H9 (cell line): Measurements from ENCODE around the gene CCDC3. TPM values are rescaled to one million over a fixed set of nuclear protein-coding genes. Genes with fewer than 3 reads are reported as not detected.

Experiments
- DNase-seq: peaks from one replicate; pipeline ENCODE4 v3.0.0-alpha.2; 2017
- H2AFZ ChIP-seq: one replicate; pipeline ENCODE4 v1.6.1; 2013; ENCODE audit warnings: mild to moderate bottlenecking, low read length, control low read depth, moderate library complexity
- H2AK5ac ChIP-seq: 2 replicates; pipeline ENCODE4 v1.6.1; 2013; ENCODE audit warnings: low read length, control low read depth, mixed read lengths; ENCODE audit not compliant: insufficient read length
- H2BK120ac ChIP-seq: one replicate; pipeline ENCODE4 v1.6.1; 2013; ENCODE audit warnings: low read depth, mild to moderate bottlenecking, low read length, control low read depth, inconsistent platforms; ENCODE audit not compliant: poor library complexity, severe bottlenecking
- H2BK12ac ChIP-seq: 2 replicates; pipeline ENCODE4 v1.6.1; 2013; ENCODE audit warnings: low read length, control low read depth, mixed read lengths, low read depth; ENCODE audit not compliant: insufficient read length
- H2BK15ac ChIP-seq: 2 replicates; pipeline ENCODE4 v1.6.1; 2013; ENCODE audit warnings: low read depth, low read length, control low read depth
- H2BK20ac ChIP-seq: one replicate; pipeline ENCODE4 v1.6.1; 2013; ENCODE audit warnings: low read depth, mild to moderate bottlenecking, low read length, control low read depth, inconsistent platforms; ENCODE audit not compliant: poor library complexity, severe bottlenecking
- H2BK5ac ChIP-seq: 2 replicates; pipeline ENCODE4 v1.6.1; 2013; ENCODE audit warnings: low read length, control low read depth, mixed read lengths; ENCODE audit not compliant: insufficient read length
- H3K14ac ChIP-seq: 2 replicates; pipeline ENCODE4 v1.6.1; 2013; ENCODE audit warnings: low read length, control low read depth; ENCODE audit not compliant: insufficient read depth
- H3K18ac ChIP-seq: 2 replicates; pipeline ENCODE4 v1.6.1; 2013; ENCODE audit warnings: low read depth, mild to moderate bottlenecking, mixed read lengths, low read length, control low read depth; ENCODE audit not compliant: insufficient read length
- H3K23ac ChIP-seq: 2 replicates; pipeline ENCODE4 v1.6.1; 2013; ENCODE audit warnings: low read length, control low read depth, mixed read lengths, low read depth; ENCODE audit not compliant: insufficient read length
- H3K23me2 ChIP-seq: 2 replicates; pipeline ENCODE4 v1.6.1; 2013; ENCODE audit warnings: low read depth, mild to moderate bottlenecking, mixed read lengths, low read length, control low read depth; ENCODE audit not compliant: insufficient read length, poor library complexity, severe bottlenecking
- H3K27ac ChIP-seq: 2 replicates; pipeline ENCODE4 v1.5.1; 2013; ENCODE audit warnings: low read length, control low read depth, mixed read lengths, low read depth; ENCODE audit not compliant: insufficient read length
- H3K27me3 ChIP-seq: 2 replicates; pipeline ENCODE4 v1.6.1; 2013; ENCODE audit warnings: low read length, control low read depth, inconsistent platforms; ENCODE audit not compliant: insufficient read depth
- H3K4ac ChIP-seq: 2 replicates; pipeline ENCODE4 v1.6.1; 2013; ENCODE audit warnings: low read depth, mild to moderate bottlenecking, control low read depth, inconsistent platforms, low read length, moderate library complexity
- H3K4me1 ChIP-seq: 2 replicates; pipeline ENCODE4 v1.6.1; 2013; ENCODE audit warnings: low read length, control low read depth, inconsistent platforms; ENCODE audit not compliant: insufficient read depth
- H3K4me2 ChIP-seq: 2 replicates; pipeline ENCODE4 v1.6.1; 2013; ENCODE audit warnings: low read length, control low read depth, mixed read lengths; ENCODE audit not compliant: insufficient read length, insufficient read depth
- H3K56ac ChIP-seq: 2 replicates; pipeline ENCODE4 v1.6.1; 2013; ENCODE audit warnings: low read depth, mild to moderate bottlenecking, mixed read lengths, low read length, control low read depth; ENCODE audit not compliant: insufficient read length
- H3K79me1 ChIP-seq: 2 replicates; pipeline ENCODE4 v1.6.1; 2013; ENCODE audit warnings: low read depth, mild to moderate bottlenecking, moderate library complexity, low read length, control low read depth, inconsistent platforms; ENCODE audit not compliant: insufficient read depth, poor library complexity, severe bottlenecking
- H3K79me2 ChIP-seq: 2 replicates; pipeline ENCODE4 v1.6.1; 2013; ENCODE audit warnings: low read length, control low read depth, inconsistent platforms; ENCODE audit not compliant: insufficient read depth
- H3K9ac ChIP-seq: 2 replicates; pipeline ENCODE4 v1.6.1; 2013; ENCODE audit warnings: low read length, control low read depth, mixed read lengths; ENCODE audit not compliant: insufficient read length; ENCODE audit errors: extremely low read depth
- H3K9me3 ChIP-seq: one replicate; pipeline ENCODE4 v1.6.1; 2013; ENCODE audit warnings: low read depth, low read length, inconsistent platforms; ENCODE audit not compliant: control insufficient read depth
- H3T11ph ChIP-seq: one replicate; pipeline ENCODE4 v1.6.1; 2013; ENCODE audit warnings: mild to moderate bottlenecking, low read length, control low read depth, inconsistent platforms
- H4K20me1 ChIP-seq: one replicate; pipeline ENCODE4 v1.6.1; 2013; ENCODE audit not compliant: control insufficient read depth, insufficient read length, insufficient read depth
- H4K5ac ChIP-seq: 2 replicates; pipeline ENCODE4 v1.6.1; 2013; ENCODE audit warnings: low read depth, mild to moderate bottlenecking, mixed read lengths, low read length, control low read depth; ENCODE audit not compliant: insufficient read length
- H4K8ac ChIP-seq: replicated peaks from 2 replicates; pipeline ENCODE4 v1.6.1; 2013; ENCODE audit warnings: low read length, control low read depth, mixed read lengths, low read depth; ENCODE audit not compliant: insufficient read length
- H4K91ac ChIP-seq: 2 replicates; pipeline ENCODE4 v1.6.1; 2013; ENCODE audit warnings: low read depth, mild to moderate bottlenecking, moderate library complexity, mixed read lengths, low read length, control low read depth; ENCODE audit not compliant: insufficient read length
- H3K27ac Mint-ChIP-seq, 3 experiments: 2 replicates in 2 of 3; 3 replicates in 1 of 3; pipeline ENCODE4 v1.8.0; 2020 to 2021; ENCODE audit warnings: mixed read lengths in 3 of 3, mild to moderate bottlenecking in 1 of 3, moderate library complexity in 1 of 3
- H3K27me3 Mint-ChIP-seq: 2 replicates; pipeline ENCODE4 v1.8.0; 2021; ENCODE audit warnings: low read depth, mild to moderate bottlenecking, moderate library complexity, mixed read lengths
- H3K36me3 Mint-ChIP-seq, 3 experiments: 2 replicates in 2 of 3; 3 replicates in 1 of 3; pipeline ENCODE4 v1.8.0; 2020 to 2021; ENCODE audit warnings: low read depth in 3 of 3, mixed read lengths in 3 of 3; ENCODE audit not compliant: insufficient read depth in 1 of 3
- H3K4me1 Mint-ChIP-seq, 2 experiments: 2 replicates each; pipeline ENCODE4 v1.8.0; 2020; ENCODE audit warnings: mixed read lengths in 2 of 2
- H3K4me3 Mint-ChIP-seq, 2 experiments: 2 replicates in 1 of 2; 3 replicates in 1 of 2; pipeline ENCODE4 v1.8.0; 2020 to 2021; ENCODE audit warnings: mild to moderate bottlenecking in 2 of 2, mixed read lengths in 2 of 2, moderate library complexity in 1 of 2
- H3K9me3 Mint-ChIP-seq, 2 experiments: 2 replicates in 1 of 2; 3 replicates in 1 of 2; pipeline ENCODE4 v1.8.0; 2020; ENCODE audit warnings: mild to moderate bottlenecking in 2 of 2, mixed read lengths in 2 of 2, moderate library complexity in 1 of 2
- CTCF ChIP-seq: fragments of 200-600 bp; sonication (generic); conservative IDR thresholded peaks from 3 replicates; pipeline ENCODE4 v1.8.0; 2021; ENCODE audit warnings: antibody characterized with exemption, mild to moderate bottlenecking
- WGBS: extraction: QIAGEN DNeasy Blood & Tissue Kit; methylation state at CpG from one replicate; pipeline ENCODE4 v1.1.7; 2013; ENCODE audit warnings: missing lambda C conversion rate, low lambda C conversion rate, mixed read lengths; ENCODE audit not compliant: insufficient read length; ENCODE audit errors: extremely low coverage; 5-methylcytosine and 5-hydroxymethylcytosine counted together
- total RNA-seq: library from RNA; stranded (reverse); gene quantifications from 2 replicates; pipeline ENCODE4 v1.2.1, GENCODE V29; 2021

The CCDC3 gene
- total RNA-seq, 1 experiment from 2014 or later: 2.3 TPM

GRCh38 chr10:13051126-13051694 is 49.7 kb upstream of the CCDC3 start:
- Histone ChIP-seq H4K8ac (no peak overlapping the region), H4K5ac (no peak overlapping the region), H3K9me3 (no peaks in the 10 kb centered on the region), H2AK5ac (no peak overlapping the region), H4K20me1 (no peaks in the 10 kb centered on the region), H2BK15ac (no peak overlapping the region), H3K23me2 (no peaks in the 10 kb centered on the region), H2AFZ (no peak overlapping the region), H3T11ph (no peak overlapping the region), H3K18ac (no peak overlapping the region), H2BK12ac (no peak overlapping the region), H3K9ac (no peak overlapping the region), H3K79me1 (no peaks in the 10 kb centered on the region), H3K79me2 (no peaks in the 10 kb centered on the region), H3K4me1 (peaks cover 11% of the 10 kb centered on the region; the same call in 1 of the 2 replicates), H3K27ac (no peak overlapping the region), H3K4me2 (no peak overlapping the region), H3K4ac (no peak overlapping the region), H3K14ac (no peak overlapping the region), H3K56ac (no peak overlapping the region), H3K23ac (no peak overlapping the region), H3K27me3 (no peaks in the 10 kb centered on the region), H4K91ac (no peak overlapping the region), H2BK120ac (no peak overlapping the region), H2BK20ac (no peak overlapping the region), H2BK5ac (no peak overlapping the region)
- Mint-ChIP-seq H3K9me3 (no peaks in the 10 kb centered on the region), H3K27me3 (peaks cover 2% of the 10 kb centered on the region; the same call in 1 of the 2 replicates), H3K27ac (peak overlapping the region in 1 of 3 experiments; percentile 73; a peak in 1 of 7 replicates), H3K4me1 (peaks cover 43 to 53% of the 10 kb centered on the region in 2 experiments), H3K36me3 (no peaks in the 10 kb centered on the region), H3K4me3 (no peak overlapping the region)
- no CpG with 5 or more reads among the region's 7 CpGs for WGBS
- TF ChIP-seq CTCF: no peak
- DNase-seq: no peak
